ENCODE data around the gene NAIF1.

- TF ChIP-seq PRDM15 (CRISPR knock-in tag; IDR thresholded peaks at IDR 0.05) (no peak), CTCF (IDR thresholded peaks at IDR 0.05) (no peak), SMAD4 (CRISPR knock-in tag; IDR thresholded peaks at IDR 0.05) (no peak), EMX1 (CRISPR knock-in tag; IDR thresholded peaks at IDR 0.05) (no peak), ZBTB43 (CRISPR knock-in tag; IDR thresholded peaks at IDR 0.05) (no peak), E2F4 (CRISPR knock-in tag; IDR thresholded peaks at IDR 0.05; ENCODE audit: borderline replicate concordance, low read depth) (no peak), NR2C2 (CRISPR knock-in tag; IDR thresholded peaks at IDR 0.05) (no peak), ZNF121 (CRISPR knock-in tag; IDR thresholded peaks at IDR 0.05) (no peak), NFE2L1 (CRISPR knock-in tag; IDR thresholded peaks at IDR 0.05) (no peak), NR1H2 (CRISPR knock-in tag; IDR thresholded peaks at IDR 0.05) (no peak)
These were observed 18.5 kb downstream of the NAIF1 start for GRCh38 chr9:128048663-128049062.
